ENCODE results near the gene CCBE1. TPM values are rescaled to one million over a fixed set of nuclear protein-coding genes. Genes with fewer than 3 reads are reported as not detected.

CCBE1 gene
- total and polyA plus RNA-seq, 9 of the 15 experiments (the other 6 are each of a cell fraction or from before 2014, with no cell fraction given) = 0.20 TPM; not detected in 8

DNA sequence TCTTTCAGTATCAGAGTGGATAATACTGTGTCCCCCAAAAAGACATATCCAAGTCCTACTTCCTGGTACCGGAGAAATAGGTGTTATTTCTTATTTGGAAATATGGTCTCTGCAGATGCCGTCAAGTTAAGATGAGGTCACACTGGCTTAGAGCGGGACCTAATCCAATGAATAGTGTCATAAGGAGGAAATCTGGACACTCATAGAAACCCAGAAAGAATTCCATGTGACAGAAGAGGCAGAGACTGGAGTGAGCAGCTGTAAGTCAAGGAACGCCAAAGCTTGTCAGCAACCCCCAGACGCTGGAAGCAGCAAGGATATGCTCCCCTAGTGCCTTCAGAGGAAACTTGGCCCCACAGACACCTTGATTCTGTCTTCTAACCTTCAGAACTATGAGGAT, 69.8 kb downstream of the CCBE1 start (continued):
- TF ChIP-seq ZKSCAN8 (CRISPR knock-in tag; IDR thresholded peaks at IDR 0.05) = no peak

DNA sequence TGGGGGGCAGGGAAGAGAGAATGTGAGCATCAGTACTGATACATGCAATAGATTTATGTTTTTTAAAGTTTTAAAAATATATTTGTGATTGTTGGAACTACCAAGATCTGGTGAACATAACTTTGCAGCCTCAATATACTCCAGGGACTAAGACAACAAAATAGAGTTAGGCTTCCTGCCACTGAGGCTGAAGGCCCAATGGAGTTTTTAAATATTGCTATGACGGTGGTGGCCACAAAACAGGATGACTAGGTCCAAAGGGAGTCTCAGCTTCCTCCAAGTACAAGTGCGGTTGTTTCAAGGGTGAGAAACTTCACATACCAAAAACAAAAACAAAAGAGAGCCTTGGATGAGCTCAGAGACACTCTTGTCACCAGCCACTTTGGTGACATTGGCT, 72.9 kb downstream of the CCBE1 start:
- no peaks in the 10 kb centered on the region; a peak in 1 of 5 replicates for H3K27me3 ChIP-seq (ENCODE audit: control insufficient read depth in 2 of 2, insufficient read depth in 2 of 2, low read length in 2 of 2)
- H3K4me3 ChIP-seq = no peak overlapping the region
- no peaks in the 10 kb centered on the region for H4K20me1 ChIP-seq (replicated peaks; ENCODE audit: control insufficient read depth, insufficient read depth, low read length)
- in situ Hi-C loops (cut with MboI) = no loop called here
- intact Hi-C loops (cut with micrococcal nuclease) = no loop called here
- no peaks in the 10 kb centered on the region for H3K4me1 ChIP-seq (replicated peaks in 1 of 2; ENCODE audit: control insufficient read depth in 2 of 2, insufficient read depth in 2 of 2, low read length in 2 of 2)
- DNase-seq (ENCODE audit: extremely low read depth in 1 of 4, low spot score in 3 of 4) = no peak
- H3K36me3 ChIP-seq (ENCODE audit: control insufficient read depth, insufficient read depth, low read length) = no peaks in the 10 kb centered on the region
- ATAC-seq = no peak
- ChIA-PET POLR2A (no interaction called here), CTCF (ENCODE audit: low intra/inter-chr PET ratio) (interaction anchor here (0.7 kb wide), 1 partner anchor 1179 kb away, joined by 5 read pairs; no protein-coding TSS in a partner anchor)
- H3K9ac ChIP-seq (ENCODE audit: insufficient read depth in 1 of 2, low read depth in 2 of 2, low read length in 2 of 2) = no peak overlapping the region
- BruUV-seq (replicated peaks) = no TSS peak
- no peaks in the 10 kb centered on the region for H3K9me1 ChIP-seq (ENCODE audit: control insufficient read depth, insufficient read depth, low read length)
- FAIRE-seq = no peak
- H3K9me3 ChIP-seq (replicated peaks; ENCODE audit: control insufficient read depth, insufficient read depth, low read depth, low read length) = no peaks in the 10 kb centered on the region
- WGBS (ENCODE audit: insufficient coverage, low coverage, missing lambda C conversion rate) = 0% methylated on average over 2 of the region's 2 CpGs
- no peak overlapping the region for H3K4me2 ChIP-seq (ENCODE audit: insufficient read depth, low read length)
- H3K27ac ChIP-seq (ENCODE audit: extremely low read depth, low read depth, low read length) = no peak overlapping the region
- no peak overlapping the region for H2AFZ ChIP-seq (ENCODE audit: low read depth, low read length)
- no peaks in the 10 kb centered on the region for H3K79me2 ChIP-seq (ENCODE audit: control insufficient read depth, insufficient read depth, low read length)
- no peak for TF ChIP-seq STAT5A (IDR thresholded peaks at IDR 0.05; ENCODE audit: borderline replicate concordance, low read length)
- no peak for TF ChIP-seq ZNF232 (CRISPR knock-in tag; IDR thresholded peaks at IDR 0.05)
- TF ChIP-seq, protein P1, sequence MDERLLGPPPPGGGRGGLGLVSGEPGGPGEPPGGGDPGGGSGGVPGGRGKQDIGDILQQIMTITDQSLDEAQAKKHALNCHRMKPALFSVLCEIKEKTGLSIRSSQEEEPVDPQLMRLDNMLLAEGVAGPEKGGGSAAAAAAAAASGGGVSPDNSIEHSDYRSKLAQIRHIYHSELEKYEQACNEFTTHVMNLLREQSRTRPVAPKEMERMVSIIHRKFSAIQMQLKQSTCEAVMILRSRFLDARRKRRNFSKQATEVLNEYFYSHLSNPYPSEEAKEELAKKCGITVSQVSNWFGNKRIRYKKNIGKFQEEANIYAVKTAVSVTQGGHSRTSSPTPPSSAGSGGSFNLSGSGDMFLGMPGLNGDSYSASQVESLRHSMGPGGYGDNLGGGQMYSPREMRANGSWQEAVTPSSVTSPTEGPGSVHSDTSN (CRISPR knock-in tag; IDR thresholded peaks at IDR 0.05; ENCODE audit: low read depth) = no peak
- TF ChIP-seq, protein P1 (tag; conservative IDR thresholded peaks at IDR 0.05; ENCODE audit: low read depth) = no peak
- no peak for TF ChIP-seq L3MBTL2 (IDR thresholded peaks at IDR 0.05)
- no peak for TF ChIP-seq RBM25 (IDR thresholded peaks at IDR 0.05; ENCODE audit: low read depth, low read length, severe bottlenecking)
- no peak for TF ChIP-seq PREB (CRISPR knock-in tag; IDR thresholded peaks at IDR 0.05)
- TF ChIP-seq ZNF707 (CRISPR knock-in tag; conservative IDR thresholded peaks at IDR 0.05) = no peak
- TF ChIP-seq ZNF584 (CRISPR knock-in tag; IDR thresholded peaks at IDR 0.05; ENCODE audit: low read depth) = no peak
- TF ChIP-seq ESRRB (CRISPR knock-in tag; IDR thresholded peaks at IDR 0.05; ENCODE audit: borderline replicate concordance) = no peak
- no peak for TF ChIP-seq ZNF175 (CRISPR knock-in tag; IDR thresholded peaks at IDR 0.05; ENCODE audit: low read depth)
- no peak for TF ChIP-seq HINFP (tag; conservative IDR thresholded peaks at IDR 0.05; ENCODE audit: low read depth)
- no peak for TF ChIP-seq SRSF1 (IDR thresholded peaks at IDR 0.05; ENCODE audit: low read depth, low read length)
- no peak for TF ChIP-seq ZNF766 (CRISPR knock-in tag; conservative IDR thresholded peaks at IDR 0.05)
- no peak for TF ChIP-seq ARID2 (IDR thresholded peaks at IDR 0.05)
